HG03045 (cell line): Measurements from ENCODE around the gene MPL.
"Not testable (repeated sequence)": the region's sequence is repeated elsewhere in the genome, so short reads cannot be mapped to it uniquely, and the experiment has no call there.

Experiments
- ATAC-seq: cut with Tn5 transposase; IDR thresholded peaks from one replicate; pipeline ENCODE4 v1.9.1; 2021; ENCODE audit warnings: mild to moderate bottlenecking, moderate library complexity; ENCODE audit not compliant: unreplicated experiment

MPL gene

DNA sequence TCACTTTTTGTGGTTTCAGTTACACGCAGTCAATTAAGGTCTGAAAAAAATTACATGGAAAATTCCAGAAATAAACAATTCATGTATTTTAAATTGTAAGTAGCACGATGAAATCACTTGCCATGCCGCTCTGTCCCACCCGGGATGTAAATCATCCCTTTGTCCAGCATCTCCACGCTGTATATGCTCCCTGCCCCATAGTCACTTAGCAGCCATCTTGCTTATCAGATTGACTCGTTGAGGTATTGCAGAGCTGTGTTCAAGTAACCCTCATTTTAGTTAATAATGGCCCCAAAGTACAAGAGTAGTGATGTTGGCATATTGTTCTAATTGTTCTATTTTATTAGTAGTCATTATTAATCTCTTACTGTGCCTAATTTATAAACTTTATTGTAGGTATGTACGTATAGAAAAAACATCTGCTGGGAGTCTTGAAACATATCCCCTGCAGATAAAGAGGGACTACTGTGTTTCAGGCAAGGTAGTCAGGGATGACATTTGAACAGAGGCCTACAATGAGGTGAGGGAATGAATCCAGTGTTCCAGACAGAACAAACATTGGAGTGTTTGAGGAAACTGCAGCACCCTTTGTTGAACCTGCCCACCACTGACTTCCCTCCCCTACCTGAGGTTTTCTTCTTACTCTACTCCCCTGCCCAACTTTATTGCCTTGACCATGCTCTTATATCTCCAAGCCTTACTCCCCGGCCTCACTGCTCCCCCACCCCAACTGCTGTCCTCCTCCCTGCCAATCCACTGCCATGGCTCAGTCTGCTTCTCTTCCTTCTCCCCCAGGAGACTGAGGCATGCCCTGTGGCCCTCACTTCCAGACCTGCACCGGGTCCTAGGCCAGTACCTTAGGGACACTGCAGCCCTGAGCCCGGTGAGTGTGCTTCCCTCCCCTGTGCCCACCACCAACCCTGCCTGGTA lies 14.1 kb downstream of the MPL start:
- ATAC-seq: no peak

DNA sequence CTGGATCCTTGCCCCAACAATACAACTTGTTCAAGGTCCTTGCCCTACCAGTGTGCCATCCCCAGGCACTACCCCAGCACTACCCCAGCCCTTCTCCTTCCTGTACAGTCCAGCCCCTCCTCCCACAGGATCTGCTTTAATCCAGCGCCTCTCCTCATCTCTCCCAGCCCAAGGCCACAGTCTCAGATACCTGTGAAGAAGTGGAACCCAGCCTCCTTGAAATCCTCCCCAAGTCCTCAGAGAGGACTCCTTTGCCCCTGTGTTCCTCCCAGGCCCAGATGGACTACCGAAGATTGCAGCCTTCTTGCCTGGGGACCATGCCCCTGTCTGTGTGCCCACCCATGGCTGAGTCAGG lies 14.7 kb downstream of the MPL start:
- no peak for ATAC-seq

DNA sequence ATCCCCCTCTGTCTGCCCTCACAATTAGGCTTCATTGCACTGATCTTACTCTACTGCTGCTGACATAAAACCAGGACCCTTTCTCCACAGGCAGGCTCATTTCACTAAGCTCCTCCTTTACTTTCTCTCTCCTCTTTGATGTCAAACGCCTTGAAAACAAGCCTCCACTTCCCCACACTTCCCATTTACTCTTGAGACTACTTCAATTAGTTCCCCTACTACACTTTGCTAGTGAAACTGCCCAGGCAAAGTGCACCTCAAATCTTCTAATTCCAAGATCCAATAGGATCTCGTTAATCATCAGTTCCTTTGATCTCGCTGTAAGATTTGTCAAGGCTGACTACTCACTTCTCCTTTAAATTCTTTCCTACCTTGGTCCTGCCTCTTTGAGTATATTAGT lies 15.3 kb downstream of the MPL start:
- ATAC-seq: no peak

DNA sequence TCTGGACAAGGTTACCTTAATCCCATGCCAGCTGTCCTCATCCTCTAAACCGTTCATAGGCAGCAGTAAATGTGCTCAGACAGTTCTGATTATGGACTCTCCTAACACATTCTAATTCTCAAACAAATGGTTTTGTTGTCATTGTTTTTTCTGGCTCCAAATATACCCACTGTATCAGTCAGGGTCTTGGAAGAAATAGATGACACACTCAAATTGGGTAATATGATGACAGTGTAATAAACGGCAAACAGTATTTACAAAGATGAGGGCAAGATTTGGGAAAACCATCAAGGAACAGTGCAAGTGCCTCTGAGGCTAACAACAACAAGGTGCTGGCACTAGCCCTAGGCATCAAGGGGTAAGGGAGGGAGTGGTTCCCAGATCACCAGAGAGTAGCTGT lies 16.9 kb downstream of the MPL start:
- no peak for ATAC-seq

DNA sequence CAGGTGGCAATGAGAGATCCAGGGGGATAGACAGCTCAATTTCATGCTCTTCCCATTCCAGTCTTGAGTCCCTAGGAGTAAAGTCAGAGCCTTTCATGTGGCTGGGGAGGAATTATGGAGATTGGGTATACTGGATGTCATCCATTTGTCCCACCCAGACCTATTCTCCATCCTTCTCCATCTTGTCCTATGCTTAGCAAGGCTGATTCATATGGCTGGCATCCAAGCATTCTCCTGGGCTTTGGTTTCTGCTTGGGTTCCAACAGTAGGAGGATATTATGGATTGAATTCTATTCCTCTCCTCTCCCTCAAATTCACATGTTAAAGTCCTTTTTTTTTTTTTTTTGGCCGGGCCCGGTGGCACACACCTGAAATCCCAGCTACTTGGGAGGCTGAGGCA lies 17.3 kb downstream of the MPL start:
- no peak for ATAC-seq

DNA sequence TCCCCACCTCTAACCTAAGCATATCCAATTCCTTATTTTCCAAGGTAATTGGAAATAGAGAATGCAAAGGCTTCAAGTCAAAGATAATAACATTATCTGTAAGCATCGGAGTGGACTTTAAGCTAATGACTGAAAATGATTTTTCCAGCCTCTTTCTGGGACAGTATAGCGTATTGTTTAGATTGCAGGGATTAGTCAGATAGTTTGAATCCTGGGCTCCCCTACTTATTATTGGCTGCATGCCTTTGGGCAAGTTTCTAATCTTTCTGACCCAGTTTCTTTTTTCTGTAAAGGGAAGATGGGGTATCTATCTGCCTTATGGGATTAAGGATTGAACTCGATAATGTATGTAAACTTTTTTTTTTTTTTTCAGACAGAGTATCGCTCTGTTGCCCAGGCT lies 19.6 kb downstream of the MPL start:
- ATAC-seq: no peak

DNA sequence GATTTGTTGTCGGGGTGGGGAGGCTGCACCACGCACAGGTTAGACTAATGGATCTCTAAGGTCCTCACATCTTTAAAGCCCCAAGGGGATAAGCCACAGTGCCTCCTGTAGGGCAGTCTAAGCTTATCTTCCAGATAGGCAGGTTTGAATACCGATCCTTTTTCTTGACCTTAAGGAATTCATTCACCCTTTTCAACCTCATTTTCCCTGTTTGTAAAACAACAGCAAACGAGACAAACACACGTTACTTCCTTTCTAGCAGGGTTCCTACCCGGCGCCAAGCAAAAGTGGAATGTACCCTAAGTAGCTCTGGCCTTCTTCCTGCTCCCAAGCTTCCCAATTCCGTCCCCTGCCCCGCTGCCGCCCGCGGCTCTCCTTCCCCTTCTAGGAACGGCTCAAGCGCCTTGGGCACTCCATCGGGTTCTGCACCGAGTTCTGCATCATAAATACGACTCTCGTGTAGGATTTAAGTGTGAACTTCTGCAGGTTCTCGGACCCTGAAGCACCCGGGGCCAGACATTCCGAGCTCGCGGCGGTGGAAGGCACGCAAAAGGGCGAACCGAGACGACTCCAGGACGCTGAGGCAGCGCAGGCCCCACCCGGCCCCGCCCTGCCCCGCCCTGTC lies 20.6 kb downstream of the MPL start:
- peak; percentile 4 for ATAC-seq

DNA sequence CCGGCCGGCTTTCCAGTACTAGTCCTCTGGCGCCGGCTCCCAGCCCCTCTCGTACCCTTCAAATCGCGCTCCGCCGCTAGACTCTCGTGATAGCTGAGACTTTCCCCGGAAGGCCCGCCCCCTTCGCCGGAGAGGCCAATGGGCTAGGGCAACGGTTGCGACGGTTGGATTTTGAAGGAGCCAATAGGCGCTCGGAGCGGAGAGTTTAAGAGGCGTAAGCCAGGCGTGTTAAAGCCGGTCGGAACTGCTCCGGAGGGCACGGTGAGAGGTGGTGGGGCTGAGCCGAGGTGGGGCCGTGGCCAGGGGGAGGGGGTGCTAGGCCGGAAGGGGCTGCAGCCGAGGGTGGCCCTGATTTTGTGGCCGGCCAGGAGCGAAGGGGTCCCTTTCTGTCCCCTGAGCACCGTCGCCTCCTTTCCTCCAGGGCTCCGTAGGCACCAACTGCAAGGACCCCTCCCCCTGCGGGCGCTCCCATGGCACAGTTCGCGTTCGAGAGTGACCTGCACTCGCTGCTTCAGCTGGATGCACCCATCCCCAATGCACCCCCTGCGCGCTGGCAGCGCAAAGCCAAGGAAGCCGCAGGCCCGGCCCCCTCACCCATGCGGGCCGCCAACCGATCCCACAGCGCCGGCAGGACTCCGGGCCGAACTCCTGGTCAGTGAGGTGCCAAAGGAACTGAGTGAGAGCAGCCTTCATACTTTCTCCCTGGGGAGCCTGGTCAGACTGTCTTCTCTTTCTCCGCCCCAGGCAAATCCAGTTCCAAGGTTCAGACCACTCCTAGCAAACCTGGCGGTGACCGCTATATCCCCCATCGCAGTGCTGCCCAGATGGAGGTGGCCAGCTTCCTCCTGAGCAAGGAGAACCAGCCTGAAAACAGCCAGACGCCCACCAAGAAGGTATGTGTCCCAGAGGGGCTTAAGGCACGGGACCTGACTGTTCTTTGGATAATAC lies 21.4 kb downstream of the MPL start, which contains the start of gene CDC20:
Gene CDC20, plus strand, starts transcription at position 236 of the 948 bp plus-strand sequence. Its CDS starts 235 bp downstream, at position 471.
- peak; percentile 93 for ATAC-seq

DNA sequence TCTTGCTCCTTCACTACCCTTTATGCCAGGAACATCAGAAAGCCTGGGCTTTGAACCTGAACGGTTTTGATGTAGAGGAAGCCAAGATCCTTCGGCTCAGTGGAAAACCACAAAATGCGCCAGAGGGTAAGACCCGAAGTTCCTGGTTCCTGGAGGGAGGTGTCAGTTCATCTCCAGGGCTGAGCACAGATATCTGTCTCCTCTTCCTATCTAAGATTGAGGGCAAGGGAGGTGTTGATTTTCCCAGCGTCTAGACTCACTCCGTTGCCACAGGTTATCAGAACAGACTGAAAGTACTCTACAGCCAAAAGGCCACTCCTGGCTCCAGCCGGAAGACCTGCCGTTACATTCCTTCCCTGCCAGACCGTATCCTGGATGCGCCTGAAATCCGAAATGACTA lies 22.1 kb downstream of the MPL start:
- no peak for ATAC-seq

DNA sequence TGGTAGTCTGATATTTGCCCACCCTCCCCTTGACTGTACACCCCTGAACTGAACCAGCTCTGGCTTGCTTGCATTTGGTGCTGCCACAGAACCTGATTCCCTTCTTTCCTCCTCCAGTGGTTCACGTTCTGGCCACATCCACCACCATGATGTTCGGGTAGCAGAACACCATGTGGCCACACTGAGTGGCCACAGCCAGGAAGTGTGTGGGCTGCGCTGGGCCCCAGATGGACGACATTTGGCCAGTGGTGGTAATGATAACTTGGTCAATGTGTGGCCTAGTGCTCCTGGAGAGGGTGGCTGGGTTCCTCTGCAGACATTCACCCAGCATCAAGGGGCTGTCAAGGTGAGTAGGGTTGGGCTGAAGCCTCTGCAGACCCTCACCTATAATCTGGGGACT lies 23.0 kb downstream of the MPL start:
- ATAC-seq: no peak

DNA sequence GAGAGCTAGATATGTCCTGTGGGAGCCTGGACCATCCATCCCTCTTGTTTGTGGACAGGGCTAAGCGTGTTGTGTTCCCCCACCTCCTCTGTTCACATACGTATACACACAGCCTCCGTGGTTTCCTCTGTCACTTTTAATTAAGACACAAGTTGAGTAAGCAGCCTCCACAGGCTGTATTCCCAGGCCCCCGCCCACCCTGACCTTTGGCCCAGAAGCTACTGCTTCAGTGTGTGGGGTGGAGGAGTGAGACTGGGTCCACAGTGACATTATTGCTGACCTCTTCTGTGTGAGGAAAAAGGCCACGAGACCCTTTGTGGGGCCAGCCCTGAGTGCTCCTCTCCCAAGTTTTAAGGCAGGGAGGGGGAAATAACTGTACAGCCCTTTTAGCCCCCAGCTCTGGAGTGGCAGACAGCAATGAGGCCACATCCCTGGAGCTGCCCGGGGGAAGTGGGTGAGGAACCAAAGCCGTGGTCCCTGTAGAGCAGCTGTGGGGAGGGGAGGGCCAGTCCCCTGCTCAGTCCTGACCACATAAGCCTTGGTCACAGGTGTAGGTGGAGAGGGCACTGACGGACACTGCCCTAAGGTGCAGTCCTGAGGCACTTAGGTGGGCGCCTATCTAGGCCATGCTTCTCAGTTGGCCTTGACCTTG lies 25.8 kb downstream of the MPL start:
- no peak for ATAC-seq

DNA sequence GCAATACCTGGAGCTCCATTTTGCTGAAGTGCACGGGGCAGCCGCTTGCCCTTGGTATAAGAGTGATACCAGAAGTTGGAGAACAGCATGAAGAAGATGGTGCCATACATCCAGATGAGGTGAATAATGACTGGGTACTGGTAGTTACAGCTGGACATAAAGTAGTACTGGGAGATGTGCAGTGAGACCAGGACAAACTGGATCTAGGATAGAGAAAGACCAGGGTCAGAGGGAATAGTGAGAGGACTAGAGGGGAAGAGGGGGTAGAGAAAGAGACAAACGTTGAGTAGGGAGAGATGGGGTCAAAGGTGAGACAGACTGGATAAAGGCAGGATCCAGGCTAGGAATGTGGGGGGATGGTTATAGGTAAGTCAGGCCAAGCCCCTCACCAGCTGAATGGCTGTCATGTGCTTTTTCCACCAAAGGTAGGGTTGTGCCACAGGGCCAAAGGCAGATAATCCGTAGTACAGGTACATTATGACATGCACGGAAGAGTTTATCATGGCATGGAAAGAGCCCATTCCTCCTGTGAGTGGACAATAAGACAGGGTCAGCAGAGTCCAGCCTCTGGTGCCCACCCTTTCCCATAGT lies 26.4 kb downstream of the MPL start:
- ATAC-seq: no peak

DNA sequence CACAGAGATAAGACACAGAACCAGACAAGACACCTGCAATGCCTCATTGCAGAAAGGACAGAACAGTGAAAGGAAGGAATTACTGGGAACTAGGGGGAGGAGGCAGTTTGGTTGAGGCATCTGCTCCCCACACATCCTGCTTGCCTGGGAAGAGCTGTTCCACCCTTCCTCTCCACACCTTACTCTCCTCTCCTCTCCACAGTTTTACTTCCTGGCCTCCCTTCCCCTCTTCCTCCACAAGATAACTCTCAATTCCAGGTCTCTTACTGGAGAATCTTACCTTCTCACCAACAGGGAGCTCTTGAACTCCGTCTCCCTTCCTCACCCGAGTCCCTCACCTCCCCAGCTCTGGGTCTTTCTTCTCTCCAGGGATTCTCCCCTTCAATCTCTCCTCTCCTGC lies 28.1 kb downstream of the MPL start:
- ATAC-seq: no peak

DNA sequence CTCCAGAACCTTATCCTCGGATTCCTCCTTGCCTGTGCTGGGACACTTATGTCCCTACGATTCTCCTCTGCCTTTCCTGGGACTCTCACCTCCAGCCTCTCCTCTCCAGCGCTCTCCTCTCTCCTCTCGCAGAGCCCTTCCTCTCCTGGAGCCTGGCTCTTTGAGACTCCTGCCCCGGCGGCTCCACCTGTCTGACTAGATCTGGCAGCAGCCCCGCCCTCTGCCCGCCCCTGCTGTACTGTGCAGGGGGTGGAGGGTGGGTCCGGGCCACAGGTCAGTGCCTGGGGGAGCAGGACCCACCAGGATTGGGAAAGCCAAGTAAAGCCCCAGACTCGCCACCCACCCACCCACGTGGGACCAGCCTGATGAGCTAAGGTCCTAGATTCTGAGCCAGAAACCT lies 28.6 kb downstream of the MPL start:
- no peak for ATAC-seq

DNA sequence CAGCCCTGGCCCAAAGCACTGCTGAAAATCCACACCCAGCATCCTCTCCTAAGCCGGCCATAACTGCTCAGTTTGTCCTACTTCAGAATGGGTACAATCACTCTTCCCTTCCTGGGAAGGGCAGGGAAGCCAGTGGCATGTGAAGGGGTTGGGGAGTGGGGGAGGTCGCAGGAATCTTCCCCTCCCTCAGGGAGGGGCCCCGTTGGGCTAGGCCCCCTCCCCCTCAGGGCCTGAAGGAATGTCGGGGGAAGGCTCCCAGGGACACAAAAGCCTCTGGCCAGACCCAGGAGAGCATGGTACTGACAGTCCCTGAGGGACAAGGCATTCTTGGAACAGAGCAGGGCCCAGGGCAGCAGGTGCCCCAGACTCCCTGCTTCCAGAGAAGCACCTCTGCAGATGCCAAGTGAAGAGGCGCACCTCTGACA lies 29.0 kb downstream of the MPL start:
- ATAC-seq: no peak

DNA sequence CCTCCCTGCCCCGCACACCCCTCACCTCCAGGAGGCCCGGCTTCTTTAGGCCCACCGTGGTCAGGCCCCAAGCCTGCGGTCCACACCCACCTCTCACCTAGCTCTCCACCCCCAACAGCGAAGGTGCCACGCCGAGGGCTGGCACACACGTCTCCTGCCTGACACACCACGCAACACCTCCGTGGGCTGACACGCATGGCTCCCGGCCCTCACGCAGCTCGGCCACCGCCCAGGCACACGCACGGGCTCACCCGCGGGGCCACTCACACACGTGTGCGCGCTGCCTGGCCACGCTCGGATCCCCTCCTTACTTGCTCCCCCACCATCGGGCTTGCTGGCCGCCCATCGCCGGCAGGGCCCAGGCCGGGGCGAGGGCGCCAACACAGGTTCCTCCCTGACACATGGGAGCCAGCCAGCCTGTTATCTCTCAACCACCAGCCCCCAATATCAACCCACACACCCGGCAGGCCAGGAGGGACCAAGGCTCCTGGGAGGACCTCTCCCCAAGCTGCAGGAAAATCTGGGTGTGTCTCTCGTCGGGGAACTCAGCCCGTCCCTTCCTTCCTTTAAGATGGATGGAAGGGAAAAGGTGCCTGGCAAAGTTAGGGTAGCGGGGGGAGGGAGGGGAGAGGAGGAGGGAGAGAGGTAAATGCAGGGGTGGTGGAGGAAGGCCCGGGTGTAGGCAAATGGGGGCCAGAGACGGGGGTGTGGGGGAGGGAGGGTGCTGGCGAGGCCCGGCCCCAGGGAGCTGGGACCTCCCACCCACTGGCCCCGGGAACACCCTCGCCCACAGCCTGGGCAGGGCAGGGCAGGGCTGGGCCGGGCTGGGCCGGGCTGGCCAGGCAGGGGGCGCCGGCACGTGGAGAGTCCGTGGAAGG lies 29.6 kb downstream of the MPL start:
- peak; percentile 53 for ATAC-seq

DNA sequence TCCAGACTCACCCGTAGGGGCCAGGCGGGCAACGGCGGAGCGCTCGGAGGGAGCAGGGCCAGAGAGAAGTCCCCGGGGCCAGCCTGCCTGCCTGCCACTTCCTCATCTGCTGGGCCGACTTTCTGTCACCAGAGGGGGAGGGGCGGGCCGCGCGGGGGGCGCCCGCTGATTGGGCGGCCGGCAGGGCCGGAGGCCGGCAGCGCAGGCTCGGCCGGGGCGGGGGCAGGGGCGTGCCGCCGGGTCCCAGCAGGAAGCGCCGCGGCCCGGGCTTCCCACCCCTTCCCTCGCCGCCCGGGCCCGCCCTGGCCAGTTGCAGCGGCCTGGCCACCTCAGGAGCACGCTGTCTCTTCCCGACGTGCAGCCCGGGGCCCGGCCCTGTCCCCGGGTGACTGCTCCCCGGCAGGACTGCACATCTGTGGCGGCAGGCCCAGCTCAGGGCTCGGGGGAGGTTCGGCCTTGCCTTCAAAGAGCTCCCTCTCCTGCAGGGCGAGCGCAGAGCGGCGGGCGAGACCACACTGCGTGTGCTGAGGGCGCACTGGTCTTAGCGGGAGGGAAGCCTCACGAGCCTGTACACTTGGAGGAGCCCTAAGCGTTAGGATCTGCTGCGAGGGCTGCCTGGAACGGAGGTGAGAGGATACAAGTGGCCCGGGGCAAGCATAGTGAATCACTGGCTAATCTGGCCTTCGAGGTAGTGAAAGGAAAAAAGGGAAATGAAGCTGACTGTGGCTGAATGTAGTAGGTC lies 30.5 kb downstream of the MPL start, which contains the start of gene ELOVL1:
Gene ELOVL1, minus strand, starts transcription at position 108 of the 742 bp plus-strand sequence. CDS start 2,402 bp downstream, outside the sequence.
- ATAC-seq: peak; percentile 73

DNA sequence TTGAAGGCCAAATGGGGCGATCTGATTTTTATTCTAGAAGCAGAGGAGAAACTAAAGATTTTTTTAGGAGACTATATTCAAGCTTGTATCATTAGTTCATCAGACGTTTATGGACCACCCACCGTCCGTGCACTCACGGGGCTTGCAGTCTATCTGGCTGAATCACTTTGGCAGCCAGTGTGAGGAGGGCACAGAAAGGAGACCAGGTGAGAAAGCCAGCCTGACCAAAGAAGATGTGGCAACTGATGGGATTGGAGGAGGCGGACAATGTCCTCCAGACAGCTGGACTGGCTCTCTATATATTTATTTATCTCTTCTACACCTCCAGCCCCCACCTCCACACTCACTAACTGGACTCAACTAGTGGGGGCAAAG lies 31.0 kb downstream of the MPL start:
- no peak for ATAC-seq

DNA sequence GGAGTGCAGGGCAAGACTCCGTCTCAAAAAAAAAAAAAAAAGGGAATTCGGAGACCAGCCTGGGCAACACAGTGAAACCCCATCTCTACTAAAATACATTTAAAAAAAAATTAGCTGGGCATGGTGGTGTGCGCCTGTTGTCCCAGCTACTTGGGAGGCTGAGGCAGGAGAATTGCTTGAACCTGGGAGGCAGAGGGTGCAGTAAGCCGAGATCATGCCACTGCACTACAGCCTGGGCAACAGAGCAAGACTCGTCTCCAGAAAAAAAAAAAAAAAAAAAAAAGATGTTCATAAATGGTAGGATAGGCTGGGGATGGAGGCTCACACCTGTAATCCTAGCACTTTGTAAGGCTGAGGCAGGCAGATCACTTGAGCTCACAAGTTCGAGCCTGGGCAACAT lies 32.2 kb downstream of the MPL start:
- not testable (repeated sequence) for ATAC-seq
